Fibroblast of the conjunctiva (primary cell): Measurements from ENCODE around the gene STARD7.

Source experiments
- DNase-seq: peaks from one replicate; pipeline ENCODE4 v3.0.0-alpha.2; 2010; ENCODE audit warnings: low read depth

STARD7 gene

DNA sequence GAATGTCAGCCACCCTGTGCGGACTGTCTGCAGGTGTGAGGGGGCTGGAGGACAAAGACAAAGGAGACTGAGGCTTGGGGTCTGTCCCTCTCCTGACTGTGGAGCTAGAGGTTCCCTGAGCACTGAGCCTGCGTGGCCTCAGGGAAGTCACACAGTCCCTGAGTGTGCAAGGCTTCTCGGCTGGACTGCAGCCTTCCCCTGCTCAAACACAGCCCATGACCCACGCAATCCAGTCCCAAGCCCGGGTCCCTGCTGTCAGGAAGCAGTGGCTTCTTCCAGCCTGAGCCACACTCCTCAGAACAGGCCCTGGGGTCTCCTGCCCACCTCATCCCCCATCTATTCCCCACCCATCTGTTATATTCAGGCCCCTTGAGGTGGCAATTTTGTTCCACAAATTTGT lies 73.0 kb downstream of the STARD7 start:
- DNase-seq = no peak

DNA sequence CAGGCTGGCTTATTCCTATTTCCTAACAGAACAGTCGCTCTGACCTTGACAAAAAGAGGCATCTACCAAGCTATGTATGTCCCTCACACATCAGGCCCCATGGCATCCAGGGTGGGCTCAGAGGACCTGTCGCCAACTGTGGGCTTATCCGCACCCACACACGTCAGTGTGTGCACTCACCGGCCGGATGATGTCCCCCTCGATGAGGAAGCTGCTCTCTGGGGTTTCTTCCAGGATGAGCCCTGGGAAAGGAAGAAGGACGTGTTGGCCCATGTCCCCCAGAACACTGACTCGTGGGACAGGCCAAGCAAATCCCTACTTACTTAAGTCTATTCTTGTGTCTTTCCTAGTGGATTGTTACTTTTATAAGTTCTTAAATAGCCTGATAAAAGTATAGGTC lies 73.5 kb downstream of the STARD7 start:
- DNase-seq = no peak
